ENCODE data around the gene MSMB. TPM values are rescaled to one million over a fixed set of nuclear protein-coding genes. Genes with fewer than 3 reads are reported as not detected.

MSMB gene
- total and polyA plus RNA-seq, 9 of the 15 experiments (the other 6 are each of a cell fraction or from before 2014, with no cell fraction given), result 0.21 to 0.60 TPM; not detected in 7

- TF ChIP-seq, protein P1, sequence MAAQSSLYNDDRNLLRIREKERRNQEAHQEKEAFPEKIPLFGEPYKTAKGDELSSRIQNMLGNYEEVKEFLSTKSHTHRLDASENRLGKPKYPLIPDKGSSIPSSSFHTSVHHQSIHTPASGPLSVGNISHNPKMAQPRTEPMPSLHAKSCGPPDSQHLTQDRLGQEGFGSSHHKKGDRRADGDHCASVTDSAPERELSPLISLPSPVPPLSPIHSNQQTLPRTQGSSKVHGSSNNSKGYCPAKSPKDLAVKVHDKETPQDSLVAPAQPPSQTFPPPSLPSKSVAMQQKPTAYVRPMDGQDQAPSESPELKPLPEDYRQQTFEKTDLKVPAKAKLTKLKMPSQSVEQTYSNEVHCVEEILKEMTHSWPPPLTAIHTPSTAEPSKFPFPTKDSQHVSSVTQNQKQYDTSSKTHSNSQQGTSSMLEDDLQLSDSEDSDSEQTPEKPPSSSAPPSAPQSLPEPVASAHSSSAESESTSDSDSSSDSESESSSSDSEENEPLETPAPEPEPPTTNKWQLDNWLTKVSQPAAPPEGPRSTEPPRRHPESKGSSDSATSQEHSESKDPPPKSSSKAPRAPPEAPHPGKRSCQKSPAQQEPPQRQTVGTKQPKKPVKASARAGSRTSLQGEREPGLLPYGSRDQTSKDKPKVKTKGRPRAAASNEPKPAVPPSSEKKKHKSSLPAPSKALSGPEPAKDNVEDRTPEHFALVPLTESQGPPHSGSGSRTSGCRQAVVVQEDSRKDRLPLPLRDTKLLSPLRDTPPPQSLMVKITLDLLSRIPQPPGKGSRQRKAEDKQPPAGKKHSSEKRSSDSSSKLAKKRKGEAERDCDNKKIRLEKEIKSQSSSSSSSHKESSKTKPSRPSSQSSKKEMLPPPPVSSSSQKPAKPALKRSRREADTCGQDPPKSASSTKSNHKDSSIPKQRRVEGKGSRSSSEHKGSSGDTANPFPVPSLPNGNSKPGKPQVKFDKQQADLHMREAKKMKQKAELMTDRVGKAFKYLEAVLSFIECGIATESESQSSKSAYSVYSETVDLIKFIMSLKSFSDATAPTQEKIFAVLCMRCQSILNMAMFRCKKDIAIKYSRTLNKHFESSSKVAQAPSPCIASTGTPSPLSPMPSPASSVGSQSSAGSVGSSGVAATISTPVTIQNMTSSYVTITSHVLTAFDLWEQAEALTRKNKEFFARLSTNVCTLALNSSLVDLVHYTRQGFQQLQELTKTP (IDR thresholded peaks at IDR 0.05; ENCODE audit: low read depth in 1 of 2, partially characterized antibody in 2 of 2), result peak; percentile 76 to 97
- peak; percentile 91 for TF ChIP-seq ETS1 (conservative IDR thresholded peaks at IDR 0.05; ENCODE audit: control insufficient read depth, low read depth, low read length)
- peak; percentile 76 for TF ChIP-seq E2F8 (IDR thresholded peaks at IDR 0.05; ENCODE audit: low read depth, partially characterized antibody)
- TF ChIP-seq KLF10 (CRISPR knock-in tag; IDR thresholded peaks at IDR 0.05), result no peak
- TF ChIP-seq SNRNP70 (optimal IDR thresholded peaks at IDR 0.05; ENCODE audit: low read depth, low read length), result no peak
- peak; percentile 85 for TF ChIP-seq ZNF592 (IDR thresholded peaks at IDR 0.05)
- TF ChIP-seq, protein P2, sequence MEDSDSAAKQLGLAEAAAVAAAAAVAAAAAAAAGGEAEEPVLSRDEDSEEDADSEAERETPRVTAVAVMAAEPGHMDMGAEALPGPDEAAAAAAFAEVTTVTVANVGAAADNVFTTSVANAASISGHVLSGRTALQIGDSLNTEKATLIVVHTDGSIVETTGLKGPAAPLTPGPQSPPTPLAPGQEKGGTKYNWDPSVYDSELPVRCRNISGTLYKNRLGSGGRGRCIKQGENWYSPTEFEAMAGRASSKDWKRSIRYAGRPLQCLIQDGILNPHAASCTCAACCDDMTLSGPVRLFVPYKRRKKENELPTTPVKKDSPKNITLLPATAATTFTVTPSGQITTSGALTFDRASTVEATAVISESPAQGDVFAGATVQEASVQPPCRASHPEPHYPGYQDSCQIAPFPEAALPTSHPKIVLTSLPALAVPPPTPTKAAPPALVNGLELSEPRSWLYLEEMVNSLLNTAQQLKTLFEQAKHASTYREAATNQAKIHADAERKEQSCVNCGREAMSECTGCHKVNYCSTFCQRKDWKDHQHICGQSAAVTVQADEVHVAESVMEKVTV (CRISPR knock-in tag; IDR thresholded peaks at IDR 0.05), result peak; percentile 44; the same call in 1 of the 2 replicates
- TF ChIP-seq CCNT2 (IDR thresholded peaks at IDR 0.05; ENCODE audit: borderline replicate concordance, extremely low read depth, insufficient read length, low read depth, low read length), result peak; percentile 99
- TF ChIP-seq NR4A1 (CRISPR knock-in tag; IDR thresholded peaks at IDR 0.05), result no peak
- peak; percentile 96 for TF ChIP-seq NR4A1 (tag; IDR thresholded peaks at IDR 0.05)
- TF ChIP-seq CBX3 (IDR thresholded peaks at IDR 0.05; ENCODE audit: borderline replicate concordance in 1 of 2, low read length in 2 of 2), result peak in 1 of 2 experiments; percentile 71; a peak in 2 of 3 replicates
- TF ChIP-seq RAD51 (IDR thresholded peaks at IDR 0.05; ENCODE audit: borderline replicate concordance, low read depth), result peak; percentile 67; the same call in 1 of the 2 replicates
Measured at GRCh38 chr10:46001187-46001756, 44.8 kb downstream of the MSMB start (continued).
